SK-N-SH (cell line): ENCODE data around the gene KLF13. TPM values are rescaled to one million over a fixed set of nuclear protein-coding genes. Genes with fewer than 3 reads are reported as not detected.

ENCODE experiments used
- CTCF ChIA-PET: fragments of 300-600, 350-600 bp; formaldehyde crosslinking; extraction: SDS; loops from one replicate; lab custom pipeline; 2021; lab: Yijun Ruan, JAX
- POLR2A ChIA-PET: fragments of 350-600 bp; sonication (Branson Sonifier 250); formaldehyde crosslinking; extraction: SDS; loops from one replicate; lab custom pipeline; 2020; ENCODE audit warnings: antibody characterized with exemption, inconsistent platforms; lab: Yijun Ruan, JAX
- DNase-seq: peaks from one replicate; pipeline ENCODE4 v3.0.0; 2012
- H2AFZ ChIP-seq: fragments of 200-600 bp; sonication (generic); 2 replicates; pipeline ENCODE4 v1.8.1; 2016; ENCODE audit warnings: antibody characterized with exemption, mild to moderate bottlenecking, low read depth
- H3F3A ChIP-seq: fragments of 200-600 bp; sonication (generic); replicated peaks from 2 replicates; pipeline ENCODE3; 2016; ENCODE audit warnings: antibody characterized with exemption, mild to moderate bottlenecking; ENCODE audit not compliant: insufficient read depth
- H3K27ac ChIP-seq, 2 experiments: fragments of 200-500 bp in 1 of 2; fragments of 200-600 bp in 1 of 2; sonication (Bioruptor generic) in 1 of 2; sonication (generic), shearing (Covaris generic) in 1 of 2; 2 replicates each; pipeline versions ENCODE4 v1.5.1 to v1.6.1; 2014 to 2016; ENCODE audit warnings: low read depth in 2 of 2, inconsistent platforms in 1 of 2, low read length in 1 of 2, mild to moderate bottlenecking in 1 of 2, mixed read lengths in 1 of 2
- H3K27me3 ChIP-seq: fragments of 200-600 bp; sonication (generic), shearing (Covaris generic); 2 replicates; pipeline ENCODE4 v1.6.1; 2016; ENCODE audit warnings: mixed run types; ENCODE audit not compliant: insufficient read depth
- H3K36me3 ChIP-seq, 2 experiments: fragments of 200-500 bp in 1 of 2; fragments of 200-600 bp in 1 of 2; sonication (Bioruptor generic) in 1 of 2; sonication (generic) in 1 of 2; replicated peaks in 1 of 2; 2 replicates each; pipeline versions ENCODE3 to v1.5.1; 2014 to 2016; ENCODE audit warnings: low read length in 1 of 2, mild to moderate bottlenecking in 1 of 2; ENCODE audit not compliant: insufficient read depth in 2 of 2, control insufficient read depth in 1 of 2
- H3K4me1 ChIP-seq, 2 experiments: fragments of 200-500 bp in 1 of 2; fragments of 200-600 bp in 1 of 2; sonication (Bioruptor generic) in 1 of 2; sonication (generic), shearing (Covaris generic) in 1 of 2; 2 replicates each; pipeline versions ENCODE4 v1.5.1 to v1.6.1; 2014 to 2016; ENCODE audit warnings: low read depth in 1 of 2, low read length in 1 of 2, mixed run types in 1 of 2; ENCODE audit not compliant: insufficient read depth in 2 of 2, control insufficient read depth in 1 of 2
- H3K4me2 ChIP-seq: fragments of 200-600 bp; sonication (generic), shearing (Covaris generic); 2 replicates; pipeline ENCODE4 v1.6.1; 2017; ENCODE audit warnings: mixed run types
- H3K4me3 ChIP-seq, 2 experiments: fragments of 200-500 bp in 1 of 2; fragments of 200-600 bp in 1 of 2; sonication (Bioruptor generic) in 1 of 2; sonication (generic), shearing (Covaris generic) in 1 of 2; 2 replicates each; pipeline versions ENCODE4 v1.5.1 to v1.8.1; 2014 to 2016; ENCODE audit warnings: low read depth in 2 of 2, inconsistent platforms in 1 of 2, low read length in 1 of 2, mild to moderate bottlenecking in 1 of 2, mixed read lengths in 1 of 2, moderate library complexity in 1 of 2
- H3K79me2 ChIP-seq: fragments of 200-600 bp; sonication (generic); 2 replicates; pipeline ENCODE4 v1.8.1; 2017; ENCODE audit warnings: mild to moderate bottlenecking; ENCODE audit not compliant: insufficient read depth
- H3K9ac ChIP-seq: fragments of 200-600 bp; sonication (generic); 2 replicates; pipeline ENCODE4 v1.6.1; 2017; ENCODE audit warnings: mixed run types
- H3K9me2 ChIP-seq: fragments of 200-600 bp; sonication (generic); 2 replicates; pipeline ENCODE4 v1.6.1; 2017; ENCODE audit warnings: mixed run types
- H3K9me3 ChIP-seq: fragments of 200-600 bp; sonication (generic); 2 replicates; pipeline ENCODE4 v1.6.1; 2017; ENCODE audit warnings: mixed run types, mild to moderate bottlenecking, moderate library complexity
- H4K20me1 ChIP-seq: fragments of 200-600 bp; sonication (generic); 2 replicates; pipeline ENCODE4 v1.6.1; 2017; ENCODE audit warnings: mild to moderate bottlenecking, mixed run types; ENCODE audit not compliant: insufficient read depth
- EP300 ChIP-seq, 2 experiments: IDR thresholded peaks; 2 replicates each; pipeline versions ENCODE4 v1.4.0 to v1.6.1; 2012; ENCODE audit warnings: borderline replicate concordance in 1 of 2, low read depth in 1 of 2, low read length in 1 of 2
- EZH2phosphoT487 ChIP-seq: fragments of 200-600 bp; sonication (generic); IDR thresholded peaks from 2 replicates; pipeline ENCODE4 v1.6.1; 2017; ENCODE audit warnings: low read depth, mixed run types, mild to moderate bottlenecking, antibody characterized with exemption, moderate library complexity, borderline replicate concordance
- FOSL2 ChIP-seq: IDR thresholded peaks from 2 replicates; pipeline ENCODE4 v1.4.0; 2012; ENCODE audit warnings: low read depth, mild to moderate bottlenecking, moderate library complexity, borderline replicate concordance
- FOXJ3 ChIP-seq: sonication (generic); formaldehyde crosslinking; IDR thresholded peaks from 2 replicates; pipeline ENCODE4 v1.5.1; 2020; ENCODE audit warnings: mild to moderate bottlenecking, missing genetic modification reagents
- GATA2 ChIP-seq: sonication (generic); formaldehyde crosslinking; IDR thresholded peaks from 2 replicates; pipeline ENCODE4 v1.5.0; 2020; ENCODE audit warnings: mild to moderate bottlenecking, missing genetic modification reagents
- NRF1 ChIP-seq: IDR thresholded peaks from 2 replicates; pipeline ENCODE4 v1.6.1; 2012; ENCODE audit warnings: low read depth, mild to moderate bottlenecking, low read length
- POLR2AphosphoS5 ChIP-seq: IDR thresholded peaks from 2 replicates; pipeline ENCODE4 v1.6.1; 2012; ENCODE audit warnings: low read depth, low read length
- RFX5 ChIP-seq: IDR thresholded peaks from 2 replicates; pipeline ENCODE4 v1.6.1; 2012; ENCODE audit warnings: mild to moderate bottlenecking, improper control_type of control experiment, low read length
- SIN3A ChIP-seq: IDR thresholded peaks from 2 replicates; pipeline ENCODE4 v1.6.1; 2012; ENCODE audit warnings: low read depth, mild to moderate bottlenecking, low read length, moderate library complexity, borderline replicate concordance
- TAF1 ChIP-seq: IDR thresholded peaks from 2 replicates; pipeline ENCODE4 v1.6.1; 2012; ENCODE audit warnings: low read depth, mild to moderate bottlenecking, low read length, moderate library complexity, borderline replicate concordance
- TCF12 ChIP-seq: IDR thresholded peaks from 2 replicates; pipeline ENCODE4 v1.4.0; 2012
- TEAD4 ChIP-seq: IDR thresholded peaks from 2 replicates; pipeline ENCODE4 v1.4.0; 2012; ENCODE audit warnings: mild to moderate bottlenecking, borderline replicate concordance; ENCODE audit not compliant: insufficient read depth
- USF1 ChIP-seq: IDR thresholded peaks from 2 replicates; pipeline ENCODE4 v1.4.0; 2012; ENCODE audit warnings: low read depth, borderline replicate concordance
- USF2 ChIP-seq: fragments of 150-350 bp; IDR thresholded peaks from 2 replicates; pipeline ENCODE4 v1.6.1; 2017; ENCODE audit warnings: antibody characterized with exemption, low read length, low read depth, borderline replicate concordance
- YY1 ChIP-seq: IDR thresholded peaks from 2 replicates; pipeline ENCODE4 v1.4.0; 2012; ENCODE audit warnings: low read depth, mild to moderate bottlenecking
- ZBTB33 ChIP-seq: IDR thresholded peaks from 2 replicates; pipeline ENCODE4 v1.4.0; 2012; ENCODE audit warnings: low read depth, borderline replicate concordance
- WGBS: methylation state at CpG from one replicate; pipeline ENCODE4 v1.1.6; 2017; ENCODE audit warnings: low lambda C conversion rate; 5-methylcytosine and 5-hydroxymethylcytosine counted together
- polyA plus RNA-seq, 3 experiments: library from polyadenylated mRNA; depleted of rRNA; stranded (reverse); fragments of >200 nt; gene quantifications; 2 replicates each; pipeline ENCODE4 v1.2.3, GENCODE V29; 2012

KLF13 gene
- polyA plus RNA-seq, 1 of the 3 experiments (the other 2 are of a cell fraction), result 7.1 TPM

GRCh38 chr15:31338879-31339557, 12.4 kb downstream of the KLF13 start:
- peaks cover 6% of the 10 kb centered on the region for H3F3A ChIP-seq
- H3K9me3 ChIP-seq, result no peaks in the 10 kb centered on the region
- ChIA-PET POLR2A (no interaction called here), CTCF (interaction anchor here (1.2 kb wide), 1 partner anchor 149 kb away, joined by 6 read pairs; no protein-coding TSS in a partner anchor)
- H2AFZ ChIP-seq, result no peak overlapping the region
- 43% methylated on average over 9 of the region's 9 CpGs for WGBS
- H3K27ac ChIP-seq, result peak overlapping the region; percentile 25 to 95; a peak in 3 of 4 replicates
- no peak overlapping the region for H3K4me3 ChIP-seq
- H4K20me1 ChIP-seq, result peaks cover 96% of the 10 kb centered on the region
- DNase-seq, result peak; percentile 64
- peak overlapping the region; percentile 75 for H3K4me2 ChIP-seq
- H3K9ac ChIP-seq, result peak overlapping the region; percentile 44
- H3K27me3 ChIP-seq, result no peaks in the 10 kb centered on the region
- no peaks in the 10 kb centered on the region for H3K36me3 ChIP-seq
- H3K9me2 ChIP-seq, result no peaks in the 10 kb centered on the region
- peaks cover 16 to 81% of the 10 kb centered on the region in 2 experiments; a peak in 3 of 4 replicates for H3K4me1 ChIP-seq
- no peak for TF ChIP-seq TAF1
- 0 out of 2 replicates have a peak, but pooled peaks have one; percentile 34 for TF ChIP-seq FOXJ3 (CRISPR knock-in tag)
- TF ChIP-seq ZBTB33, result no peak
- peaks cover 80% of the 10 kb centered on the region for H3K79me2 ChIP-seq

- peaks cover 16 to 85% of the 10 kb centered on the region in 2 experiments; a peak in 3 of 4 replicates for H3K4me1 ChIP-seq
- H3K4me2 ChIP-seq, result peak overlapping the region; percentile 75
- H3K79me2 ChIP-seq, result peaks cover 80% of the 10 kb centered on the region
- H3K36me3 ChIP-seq, result no peaks in the 10 kb centered on the region
- H3K27ac ChIP-seq, result peak overlapping the region in 1 of 2 experiments; percentile 95; a peak in 3 of 4 replicates
- TF ChIP-seq SIN3A (no peak), USF1 (no peak), TEAD4 (no peak), USF2 (no peak), GATA2 (CRISPR knock-in tag) (no peak), EZH2phosphoT487 (no peak), YY1 (no peak), POLR2AphosphoS5 (no peak), TCF12 (no peak), NRF1 (no peak), FOSL2 (no peak), FOXJ3 (CRISPR knock-in tag) (no peak), EP300 (IDR thresholded peaks at IDR 0.05; ENCODE audit: borderline replicate concordance in 1 of 2, low read depth in 1 of 2, low read length in 1 of 2) (no peak), RFX5 (no peak)
- ChIA-PET CTCF (no interaction called here), POLR2A (no interaction called here)
- peaks cover 96% of the 10 kb centered on the region for H4K20me1 ChIP-seq
- WGBS, result 80% methylated on average over 3 of the region's 10 CpGs
- no peaks in the 10 kb centered on the region for H3K9me3 ChIP-seq
- H2AFZ ChIP-seq, result no peak overlapping the region
- peak overlapping the region; percentile 44; the same call in 1 of the 2 replicates for H3K9ac ChIP-seq
- no peak for DNase-seq
- peaks cover 6% of the 10 kb centered on the region for H3F3A ChIP-seq
- no peaks in the 10 kb centered on the region for H3K27me3 ChIP-seq
- H3K9me2 ChIP-seq, result no peaks in the 10 kb centered on the region
- no peak overlapping the region for H3K4me3 ChIP-seq
Observed at GRCh38 chr15:31339558-31339895, 12.9 kb downstream of the KLF13 start.
